ENCODE data around the gene TMCO6.
A peak's percentile ranks its signal among the peaks of the same experiment; 100 is the strongest.

Gene TMCO6

DNA sequence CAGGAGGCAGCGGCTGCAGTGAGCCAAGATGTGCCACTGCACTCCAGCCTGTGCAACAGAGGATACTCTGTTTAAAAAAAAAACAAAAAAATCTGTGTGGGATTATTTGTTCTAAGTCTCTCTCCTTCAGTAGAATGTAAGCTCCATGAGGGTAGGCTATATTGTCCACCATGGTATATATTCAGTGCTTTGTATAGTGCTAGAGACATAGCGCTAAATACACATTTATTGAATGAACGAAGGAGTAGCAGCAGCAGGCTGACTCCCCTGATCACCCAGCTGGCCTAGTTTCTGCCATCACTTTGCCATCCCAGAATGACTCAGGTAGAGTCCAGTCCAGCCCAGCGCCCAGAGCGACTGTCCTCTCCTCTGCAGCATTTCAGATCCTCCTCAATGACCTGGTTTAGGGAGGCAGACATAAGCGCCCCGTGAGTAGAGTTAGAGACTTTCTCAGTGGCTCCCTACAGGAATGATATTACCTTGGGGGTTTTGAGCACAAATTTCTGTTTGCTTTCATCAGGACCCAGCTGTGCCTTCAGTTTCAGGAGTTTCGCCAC, 51.2 kb downstream of the TMCO6 start:
- peak overlapping the region; percentile 84 for H3K4me2 ChIP-seq (ENCODE audit: low read depth, low read length, poor library complexity, severe bottlenecking)
- H3K9me3 ChIP-seq (ENCODE audit: insufficient read depth, low read length), result no peaks in the 10 kb centered on the region
- H3K4me3 ChIP-seq (ENCODE audit: insufficient read depth, low read length, poor library complexity, severe bottlenecking), result peak overlapping the region; percentile 92
- H2AFZ ChIP-seq (ENCODE audit: low read depth, low read length, severe bottlenecking), result peak overlapping the region; percentile 90
- H3K9me2 ChIP-seq (replicated peaks; ENCODE audit: insufficient read depth, low read length), result no peaks in the 10 kb centered on the region
- no peaks in the 10 kb centered on the region for H3K27me3 ChIP-seq (ENCODE audit: low read length)
- H3F3A ChIP-seq (ENCODE audit: insufficient read depth), result no peaks in the 10 kb centered on the region
- no peaks in the 10 kb centered on the region for H4K20me1 ChIP-seq (ENCODE audit: low read depth, low read length)
- no peak overlapping the region for H3K27ac ChIP-seq (ENCODE audit: low read depth, low read length)
- H3K79me2 ChIP-seq (ENCODE audit: insufficient read depth, low read length), result peaks cover 54% of the 10 kb centered on the region
- no peak for TF ChIP-seq EZH2phosphoT487 (conservative IDR thresholded peaks at IDR 0.05; ENCODE audit: low read length)
- TF ChIP-seq, protein P1, sequence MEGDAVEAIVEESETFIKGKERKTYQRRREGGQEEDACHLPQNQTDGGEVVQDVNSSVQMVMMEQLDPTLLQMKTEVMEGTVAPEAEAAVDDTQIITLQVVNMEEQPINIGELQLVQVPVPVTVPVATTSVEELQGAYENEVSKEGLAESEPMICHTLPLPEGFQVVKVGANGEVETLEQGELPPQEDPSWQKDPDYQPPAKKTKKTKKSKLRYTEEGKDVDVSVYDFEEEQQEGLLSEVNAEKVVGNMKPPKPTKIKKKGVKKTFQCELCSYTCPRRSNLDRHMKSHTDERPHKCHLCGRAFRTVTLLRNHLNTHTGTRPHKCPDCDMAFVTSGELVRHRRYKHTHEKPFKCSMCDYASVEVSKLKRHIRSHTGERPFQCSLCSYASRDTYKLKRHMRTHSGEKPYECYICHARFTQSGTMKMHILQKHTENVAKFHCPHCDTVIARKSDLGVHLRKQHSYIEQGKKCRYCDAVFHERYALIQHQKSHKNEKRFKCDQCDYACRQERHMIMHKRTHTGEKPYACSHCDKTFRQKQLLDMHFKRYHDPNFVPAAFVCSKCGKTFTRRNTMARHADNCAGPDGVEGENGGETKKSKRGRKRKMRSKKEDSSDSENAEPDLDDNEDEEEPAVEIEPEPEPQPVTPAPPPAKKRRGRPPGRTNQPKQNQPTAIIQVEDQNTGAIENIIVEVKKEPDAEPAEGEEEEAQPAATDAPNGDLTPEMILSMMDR (IDR thresholded peaks at IDR 0.05; ENCODE audit: insufficient read depth, low read length, poor library complexity, severe bottlenecking), result no peak
- no peaks in the 10 kb centered on the region; the same call in 1 of the 2 replicates for H3K36me3 ChIP-seq (ENCODE audit: low read length)
- H3K9ac ChIP-seq (ENCODE audit: low read length), result peak overlapping the region; percentile 91

DNA sequence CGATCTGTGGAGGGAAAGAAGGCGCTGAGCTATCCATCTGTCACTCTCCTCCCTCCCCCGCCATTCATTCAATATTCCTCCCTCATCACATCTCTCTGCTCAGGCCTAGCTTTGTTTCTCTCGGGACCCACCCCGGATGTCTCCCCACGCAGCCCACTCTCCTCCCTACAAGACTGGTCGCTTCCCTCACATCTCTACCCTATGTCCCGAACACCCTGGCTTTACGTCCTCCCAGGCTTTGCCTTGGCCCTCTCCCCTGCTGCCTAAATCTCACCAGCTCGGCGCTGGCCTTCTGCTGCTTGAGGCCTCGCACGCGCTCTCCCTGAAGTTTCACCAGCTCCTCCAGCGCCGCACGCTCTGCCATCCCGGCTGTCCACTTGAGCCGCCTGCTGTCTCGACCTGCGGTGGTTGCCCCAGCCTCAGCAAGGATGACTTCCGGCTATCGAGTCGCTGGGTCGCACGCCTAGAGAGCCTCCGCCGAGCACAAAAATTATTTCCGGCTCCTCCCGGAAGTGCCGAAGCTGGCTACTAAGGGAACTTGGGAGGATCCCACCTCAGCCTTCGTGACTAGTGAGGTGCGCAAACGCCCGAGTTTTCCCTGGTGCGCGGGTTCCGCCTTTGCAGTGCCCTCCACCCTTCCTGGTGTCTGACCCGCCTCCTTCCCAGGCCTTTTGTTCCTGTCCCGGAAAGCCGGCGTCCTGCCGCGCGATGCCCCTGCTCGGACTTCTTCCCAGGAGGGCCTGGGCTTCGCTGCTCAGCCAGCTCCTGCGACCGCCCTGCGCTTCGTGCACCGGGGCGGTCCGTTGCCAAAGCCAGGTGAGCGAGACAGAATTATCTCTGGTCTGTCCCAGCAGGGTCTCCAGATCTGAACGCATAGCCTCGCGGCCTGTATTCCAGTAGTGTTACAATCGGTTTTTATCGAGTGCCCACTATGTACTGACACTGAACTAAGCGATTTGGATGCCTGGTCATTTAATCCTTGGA, 52.0 kb downstream of the TMCO6 start, which contains the start of the genes HARS1 and HARS2:
HARS1 (minus strand) TSS at position 430 of the 984 bp plus-strand sequence; CDS start at position 364, 66 bp downstream.
HARS2 (plus strand) TSS at position 515 of the 984 bp plus-strand sequence; CDS start at position 709, 194 bp downstream.
- Histone ChIP-seq H3F3A (ENCODE audit: insufficient read depth) (no peaks in the 10 kb centered on the region), H3K4me2 (ENCODE audit: low read depth, low read length, poor library complexity, severe bottlenecking) (peak within 1 kb of the TSS; percentile 84), H3K36me3 (ENCODE audit: low read length) (no peaks in the 10 kb centered on the region; the same call in 1 of the 2 replicates), H3K27ac (ENCODE audit: low read depth, low read length) (peak within 1 kb of the TSS; percentile 34), H3K4me3 (ENCODE audit: insufficient read depth, low read length, poor library complexity, severe bottlenecking) (peak within 1 kb of the TSS; percentile 92), H3K9ac (ENCODE audit: low read length) (peak within 1 kb of the TSS; percentile 91), H3K9me2 (replicated peaks; ENCODE audit: insufficient read depth, low read length) (no peaks in the 10 kb centered on the region), H2AFZ (ENCODE audit: low read depth, low read length, severe bottlenecking) (peak within 1 kb of the TSS; percentile 90), H4K20me1 (ENCODE audit: low read depth, low read length) (no peaks in the 10 kb centered on the region), H3K27me3 (ENCODE audit: low read length) (no peaks in the 10 kb centered on the region), H3K9me3 (ENCODE audit: insufficient read depth, low read length) (no peaks in the 10 kb centered on the region), H3K79me2 (ENCODE audit: insufficient read depth, low read length) (peaks cover 54% of the 10 kb centered on the region)
- TF ChIP-seq, protein P1 (IDR thresholded peaks at IDR 0.05; ENCODE audit: insufficient read depth, low read length, poor library complexity, severe bottlenecking), result no peak
- no peak for TF ChIP-seq EZH2phosphoT487 (conservative IDR thresholded peaks at IDR 0.05; ENCODE audit: low read length)

DNA sequence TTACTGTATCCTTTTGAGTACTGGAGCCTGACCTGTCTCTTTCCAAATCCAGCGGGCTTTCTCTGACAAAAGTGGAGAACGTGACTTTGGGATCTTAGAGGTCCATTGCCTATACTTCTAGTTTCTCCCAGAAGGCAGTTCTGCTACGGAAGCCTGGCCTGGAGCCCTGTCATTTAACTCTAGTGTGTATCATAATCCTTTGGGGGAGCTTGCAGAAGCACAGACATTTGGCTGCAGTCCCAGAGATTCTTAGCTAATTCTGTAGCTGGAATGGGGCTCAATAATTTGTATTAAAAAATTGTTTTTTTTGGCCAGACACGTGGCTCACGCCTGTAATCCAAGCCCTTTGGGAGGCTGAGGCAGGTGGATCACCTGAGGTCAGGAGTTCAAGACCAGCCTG, 55.0 kb downstream of the TMCO6 start:
- peaks cover 47% of the 10 kb centered on the region for H3K79me2 ChIP-seq (ENCODE audit: insufficient read depth, low read length)
- TF ChIP-seq, protein P1 (IDR thresholded peaks at IDR 0.05; ENCODE audit: insufficient read depth, low read length, poor library complexity, severe bottlenecking), result no peak
- H3K9me3 ChIP-seq (ENCODE audit: insufficient read depth, low read length), result no peaks in the 10 kb centered on the region

More for the DNA sequence above, 55.0 kb downstream of the TMCO6 start:
- Histone ChIP-seq H3F3A (ENCODE audit: insufficient read depth) (peaks cover 4% of the 10 kb centered on the region; the same call in 1 of the 2 replicates), H3K4me2 (ENCODE audit: low read depth, low read length, poor library complexity, severe bottlenecking) (no peak overlapping the region), H3K27me3 (ENCODE audit: low read length) (no peaks in the 10 kb centered on the region), H4K20me1 (ENCODE audit: low read depth, low read length) (no peaks in the 10 kb centered on the region), H3K9me2 (replicated peaks; ENCODE audit: insufficient read depth, low read length) (no peaks in the 10 kb centered on the region), H3K27ac (ENCODE audit: low read depth, low read length) (no peak overlapping the region), H3K9ac (ENCODE audit: low read length) (no peak overlapping the region), H2AFZ (ENCODE audit: low read depth, low read length, severe bottlenecking) (no peak overlapping the region), H3K36me3 (ENCODE audit: low read length) (no peaks in the 10 kb centered on the region; the same call in 1 of the 2 replicates), H3K4me3 (ENCODE audit: insufficient read depth, low read length, poor library complexity, severe bottlenecking) (no peak overlapping the region)
